OCI-LY1 (cell line): ENCODE results near the gene LIN7B.
A peak's percentile ranks its signal among the peaks of the same experiment; 100 is the strongest.

ENCODE experiments used
- EZH2 ChIP-seq: fragments of 200-600 bp; sonication (generic), shearing (Covaris generic); IDR thresholded peaks from 2 replicates; pipeline ENCODE4 v1.8.0; 2017; ENCODE audit warnings: borderline replicate concordance, mixed run types, mild to moderate bottlenecking, antibody characterized with exemption, low read length, moderate library complexity, mixed read lengths
- TF ChIP-seq, protein P1 (sequence below): fragments of 200-600 bp; sonication (generic), shearing (Covaris generic); IDR thresholded peaks from 2 replicates; pipeline ENCODE4 v1.5.1; 2017; ENCODE audit warnings: mild to moderate bottlenecking, antibody characterized with exemption, low read length, moderate library complexity, mixed read lengths

DNA sequence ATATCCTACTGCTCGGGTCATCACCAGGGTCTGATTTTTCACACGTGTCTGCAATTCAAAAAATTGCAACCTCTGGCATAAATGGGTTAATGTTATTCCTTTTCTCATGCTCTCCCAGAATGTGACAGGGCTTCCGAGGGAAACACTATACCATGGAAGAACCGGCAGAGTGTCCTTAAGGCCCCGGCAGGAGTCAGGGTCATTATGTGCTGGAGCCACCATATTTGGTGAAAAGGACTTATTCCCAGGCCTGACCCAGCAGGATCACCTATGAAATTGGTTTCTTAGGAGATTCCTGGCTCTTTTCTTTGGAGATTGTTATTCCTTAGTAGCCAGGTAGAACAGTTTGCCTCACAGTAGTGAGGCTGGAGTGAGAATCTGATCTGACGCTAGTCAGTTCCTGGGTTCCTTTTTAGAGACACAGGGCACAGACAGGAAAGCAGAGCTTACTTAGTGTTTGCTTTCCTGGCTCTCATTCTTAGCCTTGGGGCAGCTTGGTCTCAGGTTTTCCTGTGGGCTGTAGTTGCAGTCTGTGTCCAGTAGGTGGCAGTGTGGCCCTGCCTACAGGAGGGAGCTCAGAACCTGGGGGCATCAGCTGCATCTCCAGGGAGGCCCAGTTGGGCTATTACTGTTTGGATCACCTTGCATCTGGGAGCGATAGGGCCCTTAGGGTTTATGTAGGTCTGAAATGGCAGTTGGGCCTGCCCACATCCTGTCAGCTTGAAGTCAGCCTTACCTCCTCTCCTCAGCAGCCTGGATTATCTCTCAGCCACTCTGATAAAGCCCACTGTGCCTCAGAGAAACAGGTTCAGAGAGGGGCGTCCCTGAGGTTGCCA, 16.5 kb upstream of the LIN7B start:
- TF ChIP-seq, protein P1, sequence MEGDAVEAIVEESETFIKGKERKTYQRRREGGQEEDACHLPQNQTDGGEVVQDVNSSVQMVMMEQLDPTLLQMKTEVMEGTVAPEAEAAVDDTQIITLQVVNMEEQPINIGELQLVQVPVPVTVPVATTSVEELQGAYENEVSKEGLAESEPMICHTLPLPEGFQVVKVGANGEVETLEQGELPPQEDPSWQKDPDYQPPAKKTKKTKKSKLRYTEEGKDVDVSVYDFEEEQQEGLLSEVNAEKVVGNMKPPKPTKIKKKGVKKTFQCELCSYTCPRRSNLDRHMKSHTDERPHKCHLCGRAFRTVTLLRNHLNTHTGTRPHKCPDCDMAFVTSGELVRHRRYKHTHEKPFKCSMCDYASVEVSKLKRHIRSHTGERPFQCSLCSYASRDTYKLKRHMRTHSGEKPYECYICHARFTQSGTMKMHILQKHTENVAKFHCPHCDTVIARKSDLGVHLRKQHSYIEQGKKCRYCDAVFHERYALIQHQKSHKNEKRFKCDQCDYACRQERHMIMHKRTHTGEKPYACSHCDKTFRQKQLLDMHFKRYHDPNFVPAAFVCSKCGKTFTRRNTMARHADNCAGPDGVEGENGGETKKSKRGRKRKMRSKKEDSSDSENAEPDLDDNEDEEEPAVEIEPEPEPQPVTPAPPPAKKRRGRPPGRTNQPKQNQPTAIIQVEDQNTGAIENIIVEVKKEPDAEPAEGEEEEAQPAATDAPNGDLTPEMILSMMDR, result peak; percentile 98
- no peak for TF ChIP-seq EZH2
